ENCODE data around the gene POC1B.

GRCh38 chr12:89373763-89374572 lies 151.9 kb downstream of the POC1B start:
- TF ChIP-seq, protein P1, sequence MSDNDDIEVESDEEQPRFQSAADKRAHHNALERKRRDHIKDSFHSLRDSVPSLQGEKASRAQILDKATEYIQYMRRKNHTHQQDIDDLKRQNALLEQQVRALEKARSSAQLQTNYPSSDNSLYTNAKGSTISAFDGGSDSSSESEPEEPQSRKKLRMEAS (IDR thresholded peaks at IDR 0.05): peak; percentile 19
- TF ChIP-seq, protein P2, sequence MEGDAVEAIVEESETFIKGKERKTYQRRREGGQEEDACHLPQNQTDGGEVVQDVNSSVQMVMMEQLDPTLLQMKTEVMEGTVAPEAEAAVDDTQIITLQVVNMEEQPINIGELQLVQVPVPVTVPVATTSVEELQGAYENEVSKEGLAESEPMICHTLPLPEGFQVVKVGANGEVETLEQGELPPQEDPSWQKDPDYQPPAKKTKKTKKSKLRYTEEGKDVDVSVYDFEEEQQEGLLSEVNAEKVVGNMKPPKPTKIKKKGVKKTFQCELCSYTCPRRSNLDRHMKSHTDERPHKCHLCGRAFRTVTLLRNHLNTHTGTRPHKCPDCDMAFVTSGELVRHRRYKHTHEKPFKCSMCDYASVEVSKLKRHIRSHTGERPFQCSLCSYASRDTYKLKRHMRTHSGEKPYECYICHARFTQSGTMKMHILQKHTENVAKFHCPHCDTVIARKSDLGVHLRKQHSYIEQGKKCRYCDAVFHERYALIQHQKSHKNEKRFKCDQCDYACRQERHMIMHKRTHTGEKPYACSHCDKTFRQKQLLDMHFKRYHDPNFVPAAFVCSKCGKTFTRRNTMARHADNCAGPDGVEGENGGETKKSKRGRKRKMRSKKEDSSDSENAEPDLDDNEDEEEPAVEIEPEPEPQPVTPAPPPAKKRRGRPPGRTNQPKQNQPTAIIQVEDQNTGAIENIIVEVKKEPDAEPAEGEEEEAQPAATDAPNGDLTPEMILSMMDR (IDR thresholded peaks at IDR 0.05; ENCODE audit: low read depth, low read length, missing input control): no peak
- TF ChIP-seq TAF1 (conservative IDR thresholded peaks at IDR 0.05): no peak
- TF ChIP-seq RXRA (IDR thresholded peaks at IDR 0.05): peak in 1 of 2 donors; percentile 49
- peak; percentile 33 for TF ChIP-seq ATF3 (IDR thresholded peaks at IDR 0.05)
- TF ChIP-seq SP1 (IDR thresholded peaks at IDR 0.05): peak; percentile 14
- no peak for TF ChIP-seq GABPA (IDR thresholded peaks at IDR 0.05 in 1 of 2, conservative IDR thresholded peaks at IDR 0.05 in 1 of 2)
- peak in 1 of 2 donors; percentile 22 for TF ChIP-seq RAD21 (IDR thresholded peaks at IDR 0.05)
- TF ChIP-seq EGR1 (IDR thresholded peaks at IDR 0.05; ENCODE audit: low read depth in 2 of 2): no peak
- TF ChIP-seq NR2F2 (IDR thresholded peaks at IDR 0.05): no peak
- peak; percentile 65 for TF ChIP-seq YY1 (IDR thresholded peaks at IDR 0.05)
